SKM-1 (cell line): ENCODE results near the gene EPHA4.

Experiments used
- DNase-seq: peaks from one replicate; lab custom pipeline; 2025; ENCODE audit not compliant: unreplicated experiment; lab: John Stamatoyannopoulos, UW

Gene EPHA4

GRCh38 chr2:221546505-221547225 lies 25.4 kb downstream of the EPHA4 start:
- no peak for DNase-seq

- no peak for DNase-seq
These were observed 30.9 kb downstream of the EPHA4 start for GRCh38 chr2:221541131-221541735.

- no peak for DNase-seq
These were observed 32.9 kb downstream of the EPHA4 start for GRCh38 chr2:221539246-221539645.

- DNase-seq, result no peak
These were observed 36.3 kb downstream of the EPHA4 start for GRCh38 chr2:221535824-221536223.

GRCh38 chr2:221533299-221533698 lies 38.8 kb downstream of the EPHA4 start:
- DNase-seq, result no peak

- DNase-seq, result no peak
These were observed 39.5 kb downstream of the EPHA4 start for GRCh38 chr2:221532641-221533040.

- DNase-seq, result no peak
These were observed 41.5 kb downstream of the EPHA4 start for GRCh38 chr2:221530653-221531037.

- DNase-seq, result no peak
These were observed 42.0 kb downstream of the EPHA4 start for GRCh38 chr2:221529943-221530652.

GRCh38 chr2:221529177-221529942 lies 42.7 kb downstream of the EPHA4 start:
- DNase-seq, result no peak

- DNase-seq, result no peak
These were observed 44.3 kb downstream of the EPHA4 start for GRCh38 chr2:221527776-221528309.

GRCh38 chr2:221524158-221524557 lies 47.9 kb downstream of the EPHA4 start:
- no peak for DNase-seq

GRCh38 chr2:221521233-221521845 lies 50.8 kb downstream of the EPHA4 start:
- no peak for DNase-seq

- no peak for DNase-seq
These were observed 53.0 kb downstream of the EPHA4 start for GRCh38 chr2:221518935-221519625.

- DNase-seq, result no peak
These were observed 53.7 kb downstream of the EPHA4 start for GRCh38 chr2:221518201-221518934.

- peak; percentile 8 for DNase-seq
These were observed 54.4 kb downstream of the EPHA4 start for GRCh38 chr2:221517696-221518151.

GRCh38 chr2:221517146-221517695 lies 54.9 kb downstream of the EPHA4 start:
- DNase-seq, result no peak

- no peak for DNase-seq
These were observed 56.2 kb downstream of the EPHA4 start for GRCh38 chr2:221515864-221516263.

- DNase-seq, result no peak
These were observed 57.6 kb downstream of the EPHA4 start for GRCh38 chr2:221514305-221515040.
